Mucosa of rectum (tissue), 2 donors: ENCODE results near the gene TNIP1.

Source experiments
- H3K27ac ChIP-seq, 2 donors: one replicate each; pipeline ENCODE4 v1.7.0; 2013; ENCODE audit warnings: inconsistent platforms in 2 of 2, low read depth in 2 of 2, low read length in 2 of 2
- H3K27me3 ChIP-seq, 2 donors: one replicate each; pipeline ENCODE4 v1.7.0; 2013; ENCODE audit warnings: low read length in 2 of 2; ENCODE audit not compliant: control insufficient read depth in 2 of 2, insufficient read depth in 2 of 2
- H3K36me3 ChIP-seq, 2 donors: one replicate each; pipeline ENCODE4 v1.7.0; 2013; ENCODE audit warnings: low read length in 2 of 2; ENCODE audit not compliant: control insufficient read depth in 2 of 2, insufficient read depth in 2 of 2
- H3K4me1 ChIP-seq, 2 donors: one replicate each; pipeline ENCODE4 v1.7.0; 2013; ENCODE audit warnings: low read length in 2 of 2, mild to moderate bottlenecking in 1 of 2; ENCODE audit not compliant: control insufficient read depth in 2 of 2, insufficient read depth in 2 of 2
- H3K4me3 ChIP-seq, 2 donors: one replicate each; pipeline ENCODE4 v1.7.0; 2013; ENCODE audit warnings: low read length in 2 of 2
- H3K9ac ChIP-seq, 2 donors: one replicate each; pipeline ENCODE4 v1.7.0; 2013; ENCODE audit warnings: low read length in 2 of 2, low read depth in 1 of 2, mild to moderate bottlenecking in 1 of 2
- H3K9me3 ChIP-seq, 2 donors: one replicate each; pipeline ENCODE4 v1.7.0; 2013; ENCODE audit warnings: low read length in 2 of 2; ENCODE audit not compliant: control insufficient read depth in 2 of 2
- donor health status: healthy.
- donor health status: Normal muscosa, but diverticular disease.

The TNIP1 gene

GRCh38 chr5:151068433-151069197 lies 12.2 kb downstream of the TNIP1 start:
- H3K9ac ChIP-seq = no peak overlapping the region
- H3K9me3 ChIP-seq = no peaks in the 10 kb centered on the region
- H3K27ac ChIP-seq = peak overlapping the region; percentile 31 to 54
- H3K27me3 ChIP-seq = no peaks in the 10 kb centered on the region
- no peak overlapping the region for H3K4me3 ChIP-seq
- H3K4me1 ChIP-seq = peaks cover 37 to 42% of the 10 kb centered on the region in 2 donors
- peaks cover 20 to 36% of the 10 kb centered on the region in 2 donors for H3K36me3 ChIP-seq

GRCh38 chr5:151067632-151068432 lies 13.0 kb downstream of the TNIP1 start:
- Histone ChIP-seq H3K9me3 (no peaks in the 10 kb centered on the region), H3K4me1 (peaks cover 44 to 50% of the 10 kb centered on the region in 2 donors), H3K36me3 (peaks cover 25 to 44% of the 10 kb centered on the region in 2 donors), H3K27me3 (no peaks in the 10 kb centered on the region), H3K4me3 (no peak overlapping the region), H3K27ac (peak overlapping the region; percentile 31 to 54), H3K9ac (no peak overlapping the region)

GRCh38 chr5:151066920-151067319 lies 13.9 kb downstream of the TNIP1 start:
- H3K36me3 ChIP-seq = peaks cover 32 to 51% of the 10 kb centered on the region in 2 donors
- no peak overlapping the region for H3K27ac ChIP-seq
- H3K4me3 ChIP-seq = no peak overlapping the region
- H3K9me3 ChIP-seq = no peaks in the 10 kb centered on the region
- H3K27me3 ChIP-seq = no peaks in the 10 kb centered on the region
- H3K9ac ChIP-seq = no peak overlapping the region
- peaks cover 44 to 45% of the 10 kb centered on the region in 2 donors for H3K4me1 ChIP-seq

DNA sequence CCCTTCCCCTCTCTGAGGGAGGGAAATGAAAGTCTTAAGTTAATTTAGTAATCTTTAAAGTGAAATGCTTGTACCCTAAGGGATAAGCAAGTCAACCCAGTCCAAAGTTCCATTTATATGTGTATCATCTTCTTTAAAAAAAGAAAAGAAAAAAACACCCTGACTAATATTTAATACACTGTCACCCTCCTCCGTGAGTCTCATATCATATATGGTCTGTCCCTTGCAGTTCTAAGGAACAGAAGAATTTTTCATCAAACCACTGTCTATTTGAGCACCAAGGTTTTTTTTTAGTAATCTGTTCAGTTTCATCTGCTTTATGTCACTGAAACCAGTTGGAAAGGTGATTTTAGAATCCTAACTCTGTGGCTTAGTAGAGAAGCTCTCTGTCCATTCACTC lies 15.2 kb downstream of the TNIP1 start:
- H3K4me1 ChIP-seq = peaks cover 44% of the 10 kb centered on the region in 2 donors
- H3K9ac ChIP-seq = no peak overlapping the region
- H3K27ac ChIP-seq = no peak overlapping the region
- peaks cover 35 to 58% of the 10 kb centered on the region in 2 donors for H3K36me3 ChIP-seq
- no peaks in the 10 kb centered on the region for H3K27me3 ChIP-seq
- no peaks in the 10 kb centered on the region for H3K9me3 ChIP-seq
- no peak overlapping the region for H3K4me3 ChIP-seq

- peaks cover 40 to 44% of the 10 kb centered on the region in 2 donors for H3K4me1 ChIP-seq
- H3K9ac ChIP-seq = no peak overlapping the region
- H3K4me3 ChIP-seq = no peak overlapping the region
- no peak overlapping the region for H3K27ac ChIP-seq
- peaks cover 36 to 59% of the 10 kb centered on the region in 2 donors for H3K36me3 ChIP-seq
- no peaks in the 10 kb centered on the region for H3K27me3 ChIP-seq
- no peaks in the 10 kb centered on the region for H3K9me3 ChIP-seq
These were observed 15.8 kb downstream of the TNIP1 start for GRCh38 chr5:151064916-151065499.

GRCh38 chr5:151063142-151063989 lies 17.5 kb downstream of the TNIP1 start:
- H3K4me1 ChIP-seq = peaks cover 29 to 35% of the 10 kb centered on the region in 2 donors
- no peaks in the 10 kb centered on the region for H3K9me3 ChIP-seq
- H3K9ac ChIP-seq = no peak overlapping the region
- peaks cover 52 to 71% of the 10 kb centered on the region in 2 donors for H3K36me3 ChIP-seq
- H3K27me3 ChIP-seq = no peaks in the 10 kb centered on the region
- no peak overlapping the region for H3K4me3 ChIP-seq
- H3K27ac ChIP-seq = peak overlapping the region; percentile 7 to 12

- Histone ChIP-seq H3K4me1 (peaks cover 21 to 27% of the 10 kb centered on the region in 2 donors), H3K27me3 (no peaks in the 10 kb centered on the region), H3K9ac (no peak overlapping the region), H3K27ac (no peak overlapping the region), H3K36me3 (peaks cover 56 to 71% of the 10 kb centered on the region in 2 donors), H3K9me3 (no peaks in the 10 kb centered on the region), H3K4me3 (no peak overlapping the region)
These were observed 18.3 kb downstream of the TNIP1 start for GRCh38 chr5:151062405-151063141.

- Histone ChIP-seq H3K4me3 (no peak overlapping the region), H3K9ac (no peak overlapping the region), H3K27me3 (no peaks in the 10 kb centered on the region), H3K9me3 (no peaks in the 10 kb centered on the region), H3K27ac (no peak overlapping the region), H3K36me3 (peaks cover 62 to 76% of the 10 kb centered on the region in 2 donors), H3K4me1 (peaks cover 21% of the 10 kb centered on the region in 2 donors)
These were observed 20.1 kb downstream of the TNIP1 start for GRCh38 chr5:151060742-151061141.

- Histone ChIP-seq H3K4me3 (no peak overlapping the region), H3K27ac (peak overlapping the region in 1 of 2 donors; percentile 46)
These were observed 21.8 kb downstream of the TNIP1 start for GRCh38 chr5:151058891-151059489.

More at GRCh38 chr5:151058891-151059489, 21.8 kb downstream of the TNIP1 start:
- no peaks in the 10 kb centered on the region for H3K27me3 ChIP-seq
- H3K9ac ChIP-seq = no peak overlapping the region
- H3K36me3 ChIP-seq = peaks cover 71 to 87% of the 10 kb centered on the region in 2 donors
- H3K4me1 ChIP-seq = peaks cover 27 to 31% of the 10 kb centered on the region in 2 donors
- H3K9me3 ChIP-seq = no peaks in the 10 kb centered on the region
